Stomach (tissue), 4 donors: ENCODE data around the gene ABCA13.

Source experiments
- CTCF ChIP-seq, 7 experiments: fragments of 450-650 bp in 4 of 7; fragments of 200-600 bp in 3 of 7; sonication (generic) in 3 of 7; IDR thresholded peaks; one replicate each; pipeline ENCODE4 v1.5.1; 2016 to 2019; ENCODE audit warnings: antibody characterized with exemption in 7 of 7, control low read depth in 2 of 7, mild to moderate bottlenecking in 1 of 7
- POLR2AphosphoS5 ChIP-seq, 3 donors: sonication (generic); formaldehyde crosslinking; IDR thresholded peaks; one replicate each; pipeline ENCODE4 v1.6.1; 2016; ENCODE audit warnings: antibody characterized with exemption in 3 of 3

GRCh38 chr7:48511080-48511479 lies 339.8 kb downstream of the ABCA13 start:
- TF ChIP-seq CTCF (IDR thresholded peaks at IDR 0.05) (no peak), POLR2AphosphoS5 (IDR thresholded peaks at IDR 0.05) (no peak)
